NB4 (cell line): Measurements from ENCODE around the gene GNPDA1.

ENCODE experiments used
- DNase-seq: peaks from one replicate; pipeline ENCODE4 v3.0.0; 2010; ENCODE audit warnings: low read depth
- H3K4me3 ChIP-seq: one replicate; pipeline ENCODE4 v1.5.1; 2011; ENCODE audit warnings: mild to moderate bottlenecking, low read depth, low read length, moderate library complexity
- CTCF ChIP-seq: IDR thresholded peaks from one replicate; pipeline ENCODE4 v1.5.1; 2012; ENCODE audit warnings: low read depth, low read length
- MAX ChIP-seq: IDR thresholded peaks from 2 replicates; pipeline ENCODE4 v1.6.1; 2011; ENCODE audit warnings: low read depth, low read length
- MYC ChIP-seq: IDR thresholded peaks from 2 replicates; pipeline ENCODE4 v1.6.1; 2011; ENCODE audit warnings: low read depth, low read length
- POLR2A ChIP-seq: IDR thresholded peaks from 2 replicates; pipeline ENCODE4 v1.6.1; 2011; ENCODE audit warnings: mild to moderate bottlenecking; ENCODE audit not compliant: insufficient read length; ENCODE audit errors: extremely low read depth

GNPDA1 gene

GRCh38 chr5:141969783-141970771, 42.8 kb downstream of the GNPDA1 start:
- H3K4me3 ChIP-seq = peak overlapping the region; percentile 88
- peak; percentile 85 for DNase-seq
- no peak for TF ChIP-seq MYC
- TF ChIP-seq CTCF = no peak
- peak; percentile 76 for TF ChIP-seq MAX
- peak; percentile 28 for TF ChIP-seq POLR2A

- H3K4me3 ChIP-seq = peak within 1 kb of the TSS; percentile 88
- TF ChIP-seq MYC (no peak; the same call in 1 of the 2 replicates), MAX (peak; percentile 58), POLR2A (peak; percentile 66), CTCF (peak; percentile 37)
- peak; percentile 97 for DNase-seq
Measured at GRCh38 chr5:141968914-141969608, 43.8 kb downstream of the GNPDA1 start, which contains the start of gene RNF14. Gene RNF14, plus strand, starts transcription at chr5:141969105. Its CDS starts 4,484 bp downstream, at chr5:141973589.

GRCh38 chr5:141966963-141967333, 45.9 kb downstream of the GNPDA1 start:
- H3K4me3 ChIP-seq = no peak overlapping the region
- DNase-seq = no peak
- no peak for TF ChIP-seq POLR2A
- TF ChIP-seq MYC = no peak
- TF ChIP-seq CTCF = no peak
- no peak for TF ChIP-seq MAX

GRCh38 chr5:141966275-141966962, 46.4 kb downstream of the GNPDA1 start:
- no peak for DNase-seq
- TF ChIP-seq MYC (no peak), MAX (no peak), POLR2A (no peak), CTCF (no peak)
- H3K4me3 ChIP-seq = no peak overlapping the region

GRCh38 chr5:141965071-141965470, 47.8 kb downstream of the GNPDA1 start:
- DNase-seq = no peak
- no peak overlapping the region for H3K4me3 ChIP-seq
- TF ChIP-seq MAX (no peak), CTCF (no peak), POLR2A (no peak), MYC (no peak)
